ENCODE results near the gene FAM114A2.
"Not testable (repeated sequence)": the region's sequence is repeated elsewhere in the genome, so short reads cannot be mapped to it uniquely, and the experiment has no call there.

Gene FAM114A2

GRCh38 chr5:154049636-154050035 is 10.9 kb upstream of the FAM114A2 start:
- no peak for DNase-seq (ENCODE audit: low read depth, low spot score)

DNA sequence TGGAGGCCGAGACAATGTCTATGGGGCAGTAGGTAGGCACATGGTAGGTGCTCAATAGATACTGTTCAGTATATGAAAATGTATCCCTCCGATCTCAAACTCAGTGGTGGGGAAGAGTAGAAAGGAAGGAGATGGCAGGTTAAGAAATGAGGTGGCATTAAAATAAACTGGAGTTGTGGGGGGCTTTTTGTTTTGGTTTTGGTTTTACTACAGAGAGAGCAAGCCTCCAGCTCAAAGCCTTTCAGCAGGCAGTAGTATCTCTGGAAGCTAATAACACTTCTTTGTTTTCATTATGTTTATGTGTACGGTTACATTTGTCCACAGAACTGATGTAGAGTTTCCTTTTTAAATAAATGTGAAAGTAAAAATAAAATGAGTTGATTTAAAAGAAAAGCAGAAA is 8.6 kb upstream of the FAM114A2 start:
- DNase-seq (ENCODE audit: low read depth, low spot score), result no peak

DNA sequence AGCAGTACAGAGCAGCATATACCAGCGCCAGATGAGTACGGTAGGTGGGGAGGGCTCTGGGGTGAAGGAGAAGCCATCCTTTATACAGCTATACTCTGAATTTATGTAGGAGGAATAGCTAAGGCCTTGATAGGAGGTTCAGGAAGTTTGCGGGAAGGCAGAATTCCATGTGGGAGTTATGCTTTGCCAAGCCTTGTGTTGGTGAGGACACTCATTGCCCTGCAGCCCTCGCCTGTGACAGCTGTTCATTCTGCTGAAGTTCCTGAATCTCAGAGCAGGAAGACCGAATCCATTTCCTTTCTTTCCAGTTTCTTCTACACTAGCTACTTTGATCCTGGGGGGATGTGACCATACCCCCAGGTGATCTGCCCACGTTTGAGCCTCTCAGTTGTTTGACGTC is 7.8 kb upstream of the FAM114A2 start:
- no peak for DNase-seq (ENCODE audit: low read depth, low spot score)

DNA sequence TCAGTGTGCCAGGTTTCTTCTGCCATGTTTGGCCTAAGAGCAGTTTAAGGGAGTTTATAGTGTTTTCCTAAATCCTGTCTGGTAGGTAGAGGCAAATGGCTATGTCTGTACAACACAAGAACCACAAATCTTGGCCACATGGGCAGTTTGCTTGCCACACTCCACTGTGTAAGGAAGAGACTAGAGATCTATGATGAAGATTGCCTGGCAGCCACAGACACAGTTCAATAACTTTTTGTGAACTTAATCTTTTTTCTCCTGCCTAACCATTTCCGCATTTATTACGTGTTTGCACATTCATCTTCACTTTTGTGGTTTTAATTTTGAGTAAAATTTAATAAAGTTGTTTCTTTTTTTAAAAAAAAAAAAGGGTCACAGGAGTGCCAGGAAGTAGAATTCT is 5.9 kb upstream of the FAM114A2 start:
- DNase-seq (ENCODE audit: low read depth, low spot score), result no peak

DNA sequence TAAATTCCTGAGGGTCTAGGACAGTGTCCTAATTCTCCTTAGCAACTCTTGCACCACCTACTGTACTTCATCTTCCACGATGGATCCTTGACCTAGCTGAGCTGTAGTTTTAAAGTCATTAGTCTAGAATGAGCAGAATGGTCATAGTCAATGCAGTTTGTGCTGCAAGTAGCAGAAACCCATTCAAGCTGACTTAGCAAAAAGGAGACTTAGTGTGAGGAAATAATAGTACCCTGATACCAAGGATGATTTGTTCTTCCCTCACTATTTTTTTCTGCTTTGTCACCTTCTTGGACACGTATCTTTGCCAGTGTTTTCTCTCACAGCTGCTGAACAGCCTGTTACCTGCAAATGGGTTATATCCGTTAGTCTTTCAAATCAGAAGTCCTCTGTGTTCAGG is 5.4 kb upstream of the FAM114A2 start:
- DNase-seq (ENCODE audit: low read depth, low spot score), result no peak

GRCh38 chr5:154042766-154043165 is 4.1 kb upstream of the FAM114A2 start:
- DNase-seq (ENCODE audit: low read depth, low spot score), result no peak

GRCh38 chr5:154039458-154039829 is 734 bp upstream of the FAM114A2 start:
- DNase-seq (ENCODE audit: low read depth, low spot score), result no peak

GRCh38 chr5:154038261-154038706 is 426 bp downstream of the FAM114A2 start:
- no peak for DNase-seq (ENCODE audit: low read depth, low spot score)

GRCh38 chr5:154034944-154035343 is 3.8 kb downstream of the FAM114A2 start:
- DNase-seq (ENCODE audit: low read depth, low spot score), result no peak

- no peak for DNase-seq (ENCODE audit: low read depth, low spot score)
Measured at GRCh38 chr5:154031937-154032489, 6.7 kb downstream of the FAM114A2 start.

DNA sequence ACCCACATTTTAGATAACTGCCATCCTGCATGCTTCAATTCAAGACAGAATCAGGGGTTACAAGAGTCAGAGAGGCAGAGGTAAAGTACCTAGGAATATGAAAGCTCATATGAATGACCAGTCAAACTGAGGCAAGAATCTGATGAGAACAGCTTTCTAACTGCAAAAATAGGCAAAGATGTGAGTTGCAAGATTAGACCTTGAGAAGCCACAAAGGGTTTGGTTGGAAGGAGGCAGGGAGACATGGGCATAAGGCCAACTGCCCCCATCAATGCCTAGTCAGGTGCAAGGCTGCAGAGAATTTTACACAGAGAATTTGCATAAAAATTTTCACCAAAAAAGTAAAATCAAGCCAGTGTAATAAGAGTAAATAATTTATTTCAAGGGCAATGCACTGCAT is 12.8 kb downstream of the FAM114A2 start:
- no peak for DNase-seq (ENCODE audit: low read depth, low spot score)

DNA sequence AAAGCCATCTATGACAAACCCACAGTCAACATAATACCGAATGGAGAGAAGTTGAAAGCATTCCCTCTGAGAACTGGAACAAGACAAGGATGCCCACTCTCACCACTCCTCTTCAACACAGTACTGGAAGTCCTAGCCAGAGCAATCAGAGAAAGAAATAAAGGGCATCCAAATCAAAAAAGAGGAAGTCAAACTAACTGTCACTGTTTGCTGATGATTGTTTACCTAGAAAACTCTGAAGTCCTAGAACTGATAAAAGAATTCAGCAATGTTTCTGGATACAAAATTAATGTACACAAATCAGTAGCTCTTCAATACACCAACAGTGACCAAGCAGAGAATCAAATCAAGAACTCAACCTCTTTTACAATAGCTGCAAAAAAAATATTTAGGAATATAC is 19.8 kb downstream of the FAM114A2 start:
- DNase-seq (ENCODE audit: low read depth, low spot score), result not testable (repeated sequence)

GRCh38 chr5:154015071-154015693 is 23.5 kb downstream of the FAM114A2 start:
- DNase-seq (ENCODE audit: low read depth, low spot score), result no peak

DNA sequence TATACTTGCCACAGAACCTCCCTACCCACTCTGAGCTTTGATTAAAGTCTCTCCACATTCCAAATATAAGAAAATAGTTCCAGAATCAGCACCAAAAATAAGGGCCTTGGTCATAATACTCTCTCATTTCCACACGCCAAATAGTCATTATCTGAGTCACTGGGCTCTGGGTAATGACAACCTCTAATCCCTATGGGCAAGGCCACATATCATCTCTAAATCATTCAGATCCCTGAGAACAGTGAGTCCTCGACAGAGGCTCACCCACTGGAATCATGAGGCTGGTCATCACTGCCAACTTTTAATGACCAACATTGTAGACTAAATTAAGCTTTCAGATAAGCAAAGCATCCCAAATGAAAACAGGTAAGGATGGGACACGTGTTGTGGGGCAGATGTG is 28.1 kb downstream of the FAM114A2 start:
- no peak for DNase-seq (ENCODE audit: low read depth, low spot score)

DNA sequence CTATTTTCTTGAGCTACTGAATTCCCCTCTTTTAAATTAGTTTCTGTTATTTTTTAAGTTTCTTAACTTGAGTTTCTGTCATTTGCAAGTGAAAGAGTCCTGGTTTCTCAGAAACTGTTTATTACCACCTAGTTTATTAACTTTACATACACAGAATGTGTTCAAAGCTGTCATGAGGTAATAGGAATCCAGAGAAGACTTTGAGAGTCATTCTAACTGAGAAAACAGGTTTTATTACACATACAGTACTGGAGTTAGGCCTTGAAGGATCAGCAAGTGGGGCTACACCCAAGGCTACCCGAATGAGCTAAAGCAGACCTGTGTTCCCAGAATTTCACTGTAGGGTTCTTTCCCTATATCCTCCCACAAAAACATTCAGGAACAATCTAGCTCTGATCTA is 33.1 kb downstream of the FAM114A2 start:
- DNase-seq (ENCODE audit: low read depth, low spot score), result no peak

GRCh38 chr5:154002511-154003020 is 36.1 kb downstream of the FAM114A2 start:
- no peak for DNase-seq (ENCODE audit: low read depth, low spot score)

DNA sequence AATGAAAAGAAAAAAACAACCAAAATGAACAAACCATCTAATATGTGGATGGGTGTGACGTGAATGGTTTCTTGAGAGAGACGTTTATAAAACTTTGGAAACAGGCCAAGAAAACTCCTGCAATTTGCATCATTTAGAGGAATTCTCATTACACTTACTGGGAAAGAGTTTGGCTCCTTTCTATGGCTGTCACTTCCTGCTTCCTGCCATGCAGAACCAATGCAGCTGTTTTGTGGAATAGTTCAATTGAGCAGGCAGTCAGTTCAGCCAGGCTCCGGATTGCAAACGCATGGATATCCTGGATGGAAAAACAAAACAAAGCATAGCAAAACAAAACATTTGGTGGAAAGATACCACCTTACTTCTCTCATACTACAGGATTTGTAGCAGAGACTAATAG is 36.6 kb downstream of the FAM114A2 start:
- no peak for DNase-seq (ENCODE audit: low read depth, low spot score)

GRCh38 chr5:154000703-154001102 is 38.0 kb downstream of the FAM114A2 start:
- no peak for DNase-seq (ENCODE audit: low read depth, low spot score)

GRCh38 chr5:153999995-154000394 is 38.7 kb downstream of the FAM114A2 start:
- no peak for DNase-seq (ENCODE audit: low read depth, low spot score)

DNA sequence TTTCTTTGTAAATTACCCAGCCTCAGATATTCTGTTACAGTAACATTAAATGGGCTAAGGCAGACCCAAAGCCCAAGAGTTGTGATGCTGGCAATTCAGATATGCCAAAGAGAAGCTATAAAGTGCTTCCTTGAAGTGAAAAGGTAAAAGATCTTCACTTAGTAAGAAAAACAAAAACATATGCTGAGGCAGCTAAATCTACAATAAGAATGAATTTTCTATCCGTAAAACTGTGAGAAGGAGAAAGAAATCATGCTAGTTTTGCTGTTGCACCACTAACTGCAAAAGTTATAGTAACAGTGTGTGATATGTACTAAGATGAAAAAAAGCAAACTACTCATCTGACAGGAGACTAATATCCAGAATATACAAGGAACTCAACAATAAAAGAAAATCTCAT is 39.9 kb downstream of the FAM114A2 start:
- DNase-seq (ENCODE audit: low read depth, low spot score), result no peak

- no peak for DNase-seq (ENCODE audit: low read depth, low spot score)
Measured at GRCh38 chr5:153998010-153998409, 40.7 kb downstream of the FAM114A2 start.

DNA sequence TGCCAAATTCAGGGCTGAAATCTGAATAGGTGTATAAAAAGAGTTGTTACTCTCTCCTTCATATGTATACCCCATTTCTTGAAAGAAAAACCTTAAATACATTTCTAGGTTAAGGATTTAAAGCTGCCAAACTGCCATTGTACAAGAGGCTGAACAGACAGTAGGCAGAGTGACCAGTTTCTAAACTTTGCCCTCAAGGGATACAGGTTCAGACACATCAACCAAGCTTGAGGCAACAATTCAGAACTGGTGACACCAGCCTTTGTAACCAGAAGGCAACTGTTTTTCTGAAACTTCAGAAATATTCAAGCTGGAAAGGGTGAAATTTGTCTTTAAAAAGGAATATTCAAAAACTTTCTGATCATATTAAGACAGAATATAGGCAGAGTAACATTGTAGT is 47.5 kb downstream of the FAM114A2 start:
- DNase-seq (ENCODE audit: low read depth, low spot score), result no peak

DNA sequence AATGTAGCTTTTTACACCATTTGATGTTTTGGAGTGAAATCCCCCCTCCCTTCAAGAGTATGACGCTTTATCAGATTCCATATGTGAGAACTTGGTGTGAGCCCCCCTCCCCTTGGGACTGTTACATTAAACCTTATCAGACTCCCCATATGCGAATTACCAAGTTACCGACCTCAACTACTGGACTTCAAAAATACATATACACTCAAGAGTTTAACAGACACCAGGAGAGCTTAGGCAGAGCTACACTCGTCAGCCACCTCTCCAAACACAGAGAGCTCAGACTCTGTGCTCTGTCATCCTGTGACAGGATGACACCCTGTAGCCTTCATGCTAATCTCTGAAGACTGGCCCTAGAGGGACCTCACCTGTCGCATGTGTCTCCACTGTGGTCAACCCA is 50.2 kb downstream of the FAM114A2 start:
- no peak for DNase-seq (ENCODE audit: low read depth, low spot score)

- no peak for DNase-seq (ENCODE audit: low read depth, low spot score)
Measured at GRCh38 chr5:153987301-153987700, 51.4 kb downstream of the FAM114A2 start.

Measured in ELF-1 (cell line).